Medulla oblongata (tissue), 1 donor: ENCODE measurements around the gene EMD.
A peak's percentile ranks its signal among the peaks of the same experiment; 100 is the strongest.
"Not testable (repeated sequence)": the region's sequence is repeated elsewhere in the genome, so short reads cannot be mapped to it uniquely, and the experiment has no call there.

Experiments
- DNase-seq: peaks from one replicate; pipeline ENCODE4 v3.0.0-alpha.2; 2015; ENCODE audit errors: extremely low spot score

EMD gene

DNA sequence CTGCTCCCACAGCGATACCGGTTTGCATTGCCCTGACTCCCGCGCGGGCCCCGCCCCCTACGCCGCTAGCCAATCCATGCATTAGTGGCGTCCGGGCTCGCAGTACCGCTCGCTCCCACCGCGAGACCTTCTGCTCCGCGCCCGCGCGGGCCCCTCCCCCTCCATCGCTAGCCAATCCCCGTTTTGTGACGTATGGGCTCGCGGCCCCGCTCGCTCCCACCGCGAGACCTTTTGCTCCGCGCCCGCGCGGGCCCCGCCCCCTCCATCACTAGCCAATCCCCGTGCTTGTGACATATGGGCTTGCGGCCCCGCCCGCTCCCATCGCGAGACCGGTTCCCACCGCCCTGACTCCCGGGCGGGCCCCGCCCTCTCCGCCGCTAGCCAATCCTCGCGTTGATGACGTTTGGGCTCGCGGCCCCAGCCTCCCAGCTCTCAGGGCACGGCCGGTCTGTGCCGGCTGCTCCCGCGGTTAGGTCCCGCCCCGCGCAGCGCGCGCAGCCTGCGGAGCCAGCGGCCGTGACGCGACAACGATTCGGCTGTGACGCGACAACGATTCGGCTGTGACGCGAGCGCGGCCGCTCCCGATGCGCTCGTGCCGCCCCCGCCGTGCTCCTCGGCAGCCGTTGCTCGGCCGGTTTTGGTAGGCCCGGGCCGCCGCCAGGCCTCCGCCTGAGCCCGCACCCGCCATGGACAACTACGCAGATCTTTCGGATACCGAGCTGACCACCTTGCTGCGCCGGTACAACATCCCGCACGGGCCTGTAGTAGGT, at the start of gene EMD:
Gene EMD, plus strand, starts transcription at position 497 of the 770 bp plus-strand sequence. Its CDS starts 190 bp downstream, at position 687.
- peak; percentile 97 for DNase-seq

DNA sequence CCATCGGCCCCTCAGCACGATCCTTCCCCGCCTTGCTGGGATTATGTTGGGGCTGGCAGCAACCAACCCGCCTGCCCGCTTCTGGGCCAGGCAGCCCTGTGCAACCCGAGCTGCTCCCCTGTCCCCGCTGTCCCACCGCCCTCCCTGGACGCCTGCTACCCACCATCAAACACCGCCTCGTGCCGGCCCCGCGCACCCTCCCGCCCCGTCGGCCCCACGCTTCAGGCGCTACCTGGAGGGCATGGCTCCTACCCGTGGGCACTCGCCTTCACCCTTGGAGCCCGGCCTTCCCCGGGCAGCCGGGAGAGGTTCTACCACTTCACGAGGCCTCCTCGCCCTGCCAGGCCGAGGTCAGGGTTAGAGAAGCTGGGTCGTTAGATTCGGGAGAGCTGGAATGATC, 46.5 kb upstream of the EMD start:
- no peak for DNase-seq

DNA sequence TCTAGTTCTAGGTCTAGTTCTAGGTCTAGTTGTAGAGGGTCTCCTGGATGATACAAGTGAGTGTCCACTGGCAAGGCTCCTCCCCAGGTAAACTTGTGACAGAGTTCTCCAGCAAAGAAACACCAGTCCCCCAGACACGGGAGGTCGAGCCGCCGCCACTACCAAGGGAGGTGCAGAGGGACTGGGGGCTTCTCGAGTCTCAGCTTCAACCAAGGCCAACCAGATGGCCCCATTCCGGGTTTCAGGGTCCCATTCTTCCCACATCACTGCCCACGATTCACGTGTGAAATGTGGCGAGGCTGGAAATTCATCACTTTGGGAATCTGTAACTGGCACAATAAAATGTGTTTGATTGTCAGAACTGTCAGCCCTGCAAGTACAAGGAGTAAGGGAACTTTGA, 46.0 kb upstream of the EMD start:
- DNase-seq, result no peak

DNA sequence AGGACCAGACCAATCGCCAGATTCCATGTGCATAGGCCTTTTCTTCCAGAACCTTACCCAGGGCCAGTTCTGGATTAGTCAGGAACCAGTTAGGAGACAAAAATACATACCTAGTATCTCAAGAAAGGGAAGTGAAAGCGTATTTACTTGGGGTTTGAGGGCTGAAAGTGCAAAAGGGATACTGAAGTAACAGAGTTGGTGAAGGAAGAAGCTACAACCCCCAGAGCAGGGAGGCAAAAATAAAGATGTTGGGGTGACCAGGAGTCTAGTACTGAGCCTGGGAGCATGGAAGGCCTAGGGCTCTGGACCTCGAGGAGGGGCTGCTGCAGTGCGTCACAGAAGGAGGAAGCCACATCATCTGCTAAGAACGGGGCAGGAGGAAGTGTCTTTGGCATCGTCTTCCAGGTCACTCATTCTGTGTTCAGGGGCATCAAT, 45.2 kb upstream of the EMD start:
- DNase-seq, result peak; percentile 28

DNA sequence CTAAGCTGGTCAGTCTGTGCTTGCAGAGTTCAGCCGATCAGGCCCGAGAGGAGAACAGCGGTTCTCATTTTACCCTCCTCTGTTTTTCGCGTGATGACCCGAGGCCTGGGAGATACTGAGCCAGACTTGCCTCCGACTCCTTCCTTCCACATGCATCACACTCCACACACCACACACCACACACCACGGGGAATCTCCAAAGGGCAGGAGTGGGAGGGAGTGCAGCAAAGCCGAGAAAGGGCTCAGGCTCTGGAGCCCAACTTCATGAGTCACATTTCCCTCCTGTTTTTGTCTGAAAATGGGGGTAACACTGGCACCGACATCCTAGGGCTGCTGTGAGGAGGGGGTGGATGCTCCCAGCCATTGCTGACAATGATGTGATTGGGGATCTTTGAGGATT, 44.6 kb upstream of the EMD start:
- DNase-seq, result no peak

DNA sequence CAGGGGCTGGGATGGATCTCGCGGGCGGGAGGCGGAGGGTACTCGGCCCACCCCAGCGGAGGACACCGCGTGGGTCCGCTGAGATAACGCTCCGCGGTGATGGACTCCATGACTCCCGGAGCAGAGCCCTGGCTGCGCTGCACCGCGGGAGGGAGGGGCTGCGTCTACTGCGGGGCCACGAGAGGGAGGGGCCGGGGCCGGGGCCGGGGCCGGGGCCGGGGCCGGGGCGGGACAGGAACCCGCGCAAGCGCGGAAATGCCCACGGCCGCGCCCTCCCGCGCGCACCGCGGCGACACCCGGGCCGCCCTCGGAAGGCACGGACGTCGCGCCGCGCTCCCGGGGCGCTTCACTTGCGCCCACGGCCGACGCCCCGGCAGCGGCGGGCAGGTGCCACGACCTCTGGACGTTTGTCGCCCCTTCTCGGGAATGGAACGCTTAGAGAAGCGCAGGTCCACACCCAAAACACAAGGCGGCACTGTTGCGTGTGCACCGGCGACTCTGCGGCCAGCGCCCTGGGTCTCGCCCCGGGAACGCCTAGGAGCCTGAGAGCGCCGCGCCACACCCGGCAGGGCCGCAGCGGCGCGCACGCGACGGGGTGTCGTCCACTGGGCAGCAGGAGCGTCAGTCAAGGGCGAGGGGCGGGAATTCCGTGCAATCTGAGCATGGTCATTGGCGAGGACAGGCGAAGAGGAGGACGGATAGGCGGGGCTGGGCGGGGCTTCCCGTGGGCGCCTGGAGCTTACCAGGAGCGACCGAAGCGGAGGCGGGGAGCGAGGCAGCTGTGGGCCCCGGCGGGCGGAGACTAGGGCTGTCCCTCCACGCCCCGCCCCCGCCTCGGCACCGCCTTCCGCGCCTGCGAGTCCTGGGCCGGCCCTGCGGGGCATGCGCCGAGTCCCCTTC, 37.4 kb upstream of the EMD start:
- not testable (repeated sequence) for DNase-seq

DNA sequence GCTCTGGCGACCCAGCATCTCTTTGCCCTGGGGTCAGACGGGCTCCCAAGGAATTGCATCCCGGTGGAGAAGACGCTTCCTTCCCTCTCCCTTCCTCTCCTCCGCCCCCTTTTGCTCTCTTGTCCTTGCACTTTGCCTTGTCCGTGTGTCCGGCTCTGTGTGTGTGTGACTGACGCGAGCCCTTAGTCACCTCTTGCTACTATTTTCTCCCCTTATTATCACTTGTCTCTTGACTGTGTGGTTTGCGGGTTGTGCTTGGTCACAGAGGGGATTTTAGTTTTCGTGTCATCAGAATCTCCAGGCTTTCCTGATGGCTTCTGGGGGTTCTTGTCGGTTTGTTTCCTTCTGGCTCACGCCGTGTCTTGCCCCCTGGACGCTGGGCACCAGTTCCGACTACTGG, 36.0 kb upstream of the EMD start:
- not testable (repeated sequence) for DNase-seq

DNA sequence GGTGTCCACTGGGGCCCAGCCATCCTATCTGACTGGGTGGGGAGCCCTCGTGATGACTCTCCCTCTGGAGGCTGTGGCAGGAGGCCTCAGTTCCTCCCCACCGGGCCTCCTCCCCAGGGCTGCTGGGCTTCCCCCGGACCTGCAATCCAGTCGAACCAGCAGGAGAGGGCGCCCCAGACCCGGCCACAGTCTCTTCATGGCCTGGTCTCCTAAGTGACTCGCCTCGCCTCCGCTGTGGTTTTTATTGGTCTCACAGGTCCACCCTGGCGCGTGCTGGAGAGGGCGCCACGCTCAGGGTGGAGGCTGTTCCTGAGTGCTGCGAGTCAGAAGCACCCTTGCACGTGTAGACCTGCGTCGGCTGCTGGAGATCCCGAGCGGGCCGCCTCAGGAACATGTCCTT, 35.5 kb upstream of the EMD start:
- DNase-seq, result not testable (repeated sequence)

DNA sequence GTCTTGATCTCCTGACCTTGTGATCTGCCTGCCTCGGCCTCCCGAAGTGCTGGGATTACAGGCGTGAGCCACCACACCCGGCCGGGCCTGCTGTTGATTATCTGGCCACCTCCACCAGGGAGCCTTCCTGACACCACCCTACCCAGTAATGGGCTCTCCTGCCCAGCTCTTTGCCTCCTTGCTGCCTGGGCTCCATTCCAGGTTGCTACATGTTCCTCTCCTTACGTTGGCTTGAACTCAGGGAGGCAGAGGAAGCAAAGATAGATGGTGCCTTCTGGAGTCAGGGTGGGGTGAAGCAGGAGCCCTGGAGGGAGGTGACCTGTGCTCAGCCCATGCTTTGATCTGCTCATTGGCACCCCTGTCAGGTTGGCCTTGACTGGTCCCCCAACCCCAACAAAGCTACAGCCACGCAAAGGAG, 31.0 kb upstream of the EMD start:
- no peak for DNase-seq

DNA sequence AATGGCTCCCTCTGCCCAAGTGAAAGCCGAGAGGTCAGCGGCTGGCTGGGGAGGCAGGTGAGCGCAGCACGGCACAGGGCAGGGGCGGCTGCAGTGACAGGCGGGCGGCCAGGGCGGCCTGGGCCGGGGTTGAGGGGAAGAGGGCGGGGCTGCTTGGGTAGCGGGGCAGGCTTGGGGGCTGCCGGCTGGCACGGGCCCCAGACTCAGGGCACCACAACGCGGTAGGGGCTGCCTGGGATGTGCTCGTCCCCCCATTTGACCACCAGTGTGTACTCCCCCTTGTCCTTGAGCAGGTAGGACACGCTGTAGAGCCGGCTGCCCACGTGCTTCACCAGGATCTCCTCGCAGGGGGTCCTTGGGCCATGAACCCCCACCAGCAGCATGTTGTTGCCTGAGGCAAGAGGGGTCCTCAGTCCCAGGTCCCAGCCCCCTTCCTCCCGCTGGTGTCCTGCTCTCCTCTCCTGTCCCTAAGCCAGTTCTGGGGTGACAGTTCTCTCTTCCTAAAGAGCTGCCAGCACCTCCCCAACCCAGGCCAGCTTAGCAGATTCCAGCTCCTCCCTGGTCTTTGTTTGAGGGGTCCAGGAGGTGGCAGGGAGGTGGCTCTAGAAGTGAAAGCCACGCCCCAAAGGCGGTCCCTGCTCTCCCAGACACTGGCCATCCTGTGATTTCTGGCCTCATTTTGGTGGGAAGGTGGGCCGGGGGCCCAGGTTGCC, 30.3 kb upstream of the EMD start:
- DNase-seq, result no peak

DNA sequence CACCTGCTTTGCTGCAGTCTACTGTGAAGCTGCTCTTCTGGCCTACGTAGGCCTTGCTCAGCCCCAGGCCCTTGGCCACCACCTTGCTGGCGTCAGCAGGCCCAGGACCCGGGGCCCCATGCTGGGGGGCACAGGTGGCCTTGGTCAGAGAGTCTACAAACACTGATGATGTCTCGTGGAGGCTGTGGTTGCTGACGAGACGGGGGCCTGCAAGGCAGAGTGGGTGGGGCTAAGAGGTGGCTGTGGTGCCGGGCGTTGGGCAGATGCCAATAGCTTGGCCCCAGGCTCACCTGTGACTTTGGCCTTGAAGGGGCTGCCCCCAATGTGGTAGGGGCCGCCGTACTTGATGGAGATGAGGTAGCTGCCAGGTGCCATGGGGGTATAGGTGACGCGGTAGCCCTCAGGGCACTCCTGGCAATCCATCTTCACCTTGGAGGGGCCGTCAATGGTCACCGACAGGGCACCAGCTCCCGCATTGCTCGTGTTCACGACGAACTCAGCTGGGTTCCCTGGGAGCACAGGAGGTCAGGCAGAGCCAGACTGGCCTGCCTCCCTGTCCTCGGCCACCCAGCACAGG, 29.6 kb upstream of the EMD start:
- no peak for DNase-seq

DNA sequence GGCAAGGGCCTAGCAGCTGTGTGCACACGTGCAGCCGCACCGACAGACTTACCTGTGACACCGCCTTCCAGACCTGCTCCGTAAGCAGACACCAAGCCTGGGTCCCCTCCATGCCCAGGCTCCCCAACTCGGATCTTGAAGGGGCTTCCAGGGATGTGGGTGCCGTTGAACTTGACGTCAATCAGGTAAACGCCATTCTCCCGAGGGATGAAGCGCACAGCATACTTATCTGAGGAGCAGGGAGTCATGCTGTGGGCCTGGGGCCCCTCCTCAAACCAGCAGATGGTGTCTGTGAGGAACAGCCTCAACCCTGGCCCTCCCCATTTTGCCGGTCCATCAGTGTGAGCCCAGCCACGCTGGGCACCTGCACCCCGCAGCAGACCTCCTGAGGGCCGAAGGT, 29.1 kb upstream of the EMD start:
- no peak for DNase-seq

DNA sequence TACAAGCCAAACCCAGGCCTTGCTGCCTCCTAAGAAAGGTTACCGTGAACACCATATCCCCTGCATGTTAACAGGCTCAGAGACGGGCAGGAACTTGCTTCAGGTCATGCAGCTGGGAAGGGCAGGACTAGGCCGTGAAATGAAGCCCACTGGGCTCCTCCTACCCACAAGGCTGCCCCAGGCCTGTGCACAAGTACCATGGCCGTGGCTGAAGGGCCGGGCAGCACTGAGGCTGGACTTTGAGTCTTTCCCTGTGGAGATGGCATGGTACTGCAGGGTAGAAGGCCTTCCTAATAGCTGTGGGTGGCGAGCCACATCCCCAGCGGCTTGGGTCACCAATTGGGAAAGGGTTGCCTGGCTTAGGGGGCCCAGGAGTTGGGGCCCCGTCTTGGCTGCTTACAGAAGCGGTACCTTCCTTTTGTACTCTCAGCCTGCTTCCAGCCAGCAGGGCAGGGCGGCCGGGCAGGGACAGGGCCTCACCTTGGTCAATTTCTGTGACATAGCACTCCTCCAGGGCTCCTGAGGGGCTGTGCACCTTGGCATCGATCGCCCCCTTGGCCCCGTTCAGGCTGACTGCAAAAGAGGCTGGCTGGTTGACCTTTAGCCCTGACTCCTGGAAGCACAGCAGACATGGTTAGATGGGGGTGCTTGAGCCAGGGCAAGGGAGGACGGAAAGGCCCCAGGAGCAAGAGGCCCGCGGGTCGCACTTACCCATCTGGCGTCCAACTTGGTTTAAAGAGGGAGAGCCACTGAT, 28.5 kb upstream of the EMD start:
- no peak for DNase-seq

DNA sequence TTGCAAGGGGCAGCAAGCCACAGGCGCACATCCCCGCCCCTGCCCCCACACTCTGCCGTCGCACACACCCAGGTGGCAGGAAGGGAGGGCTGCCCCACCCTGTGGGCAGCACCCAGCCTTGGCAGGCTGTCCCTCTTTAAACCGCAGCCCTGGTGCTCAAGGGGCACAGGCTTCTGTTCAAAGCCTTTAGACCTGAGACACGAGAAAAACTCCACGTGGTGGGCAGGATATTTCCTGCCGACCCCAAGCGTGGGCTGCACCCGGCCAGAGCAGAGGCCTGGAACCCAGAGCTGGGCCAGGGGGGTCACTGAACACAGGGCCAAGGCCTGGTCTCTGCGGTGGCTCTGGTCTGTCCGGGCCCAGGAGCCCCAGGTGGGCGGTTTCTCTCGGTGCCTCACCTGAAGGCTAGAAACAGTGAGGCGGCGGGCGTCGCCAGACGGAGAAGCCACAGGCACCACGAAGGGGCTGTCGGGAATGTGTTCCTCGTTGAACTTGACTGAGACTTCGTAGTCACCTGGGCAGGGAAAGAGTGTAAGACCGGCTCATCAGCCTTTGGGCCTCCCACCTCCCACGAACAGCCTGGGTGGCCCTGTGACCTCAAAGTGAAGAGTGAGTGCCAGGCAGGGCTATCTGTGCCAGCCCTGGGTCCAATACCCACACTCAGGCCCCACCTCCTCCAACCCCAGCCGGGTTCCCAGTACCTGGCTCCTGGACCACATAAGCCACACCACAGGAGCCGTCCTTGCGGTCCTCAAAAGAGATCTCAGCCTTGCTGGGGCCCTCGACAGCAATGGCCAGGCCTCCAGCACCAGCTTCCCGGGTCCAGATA, 27.7 kb upstream of the EMD start:
- no peak for DNase-seq

DNA sequence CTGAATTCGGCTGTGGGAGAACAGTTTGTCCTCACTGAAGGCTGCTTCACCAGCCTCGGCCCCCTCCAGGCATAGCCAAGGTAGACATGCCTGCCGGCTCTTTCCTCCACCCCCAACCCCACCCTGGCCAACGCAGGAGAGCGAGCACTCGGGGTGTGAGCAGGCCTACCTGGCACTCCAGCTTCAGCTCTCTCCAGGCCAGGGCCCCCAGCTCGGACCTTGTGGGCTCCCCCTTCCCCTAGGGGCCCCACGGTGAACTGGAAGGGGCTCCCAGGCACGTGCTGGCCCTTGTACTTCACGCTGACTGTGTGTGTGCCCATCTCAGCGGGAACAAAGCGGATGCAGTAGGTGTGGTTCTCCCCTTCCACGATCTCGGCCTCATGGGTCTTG, 27.1 kb upstream of the EMD start:
- DNase-seq, result no peak

DNA sequence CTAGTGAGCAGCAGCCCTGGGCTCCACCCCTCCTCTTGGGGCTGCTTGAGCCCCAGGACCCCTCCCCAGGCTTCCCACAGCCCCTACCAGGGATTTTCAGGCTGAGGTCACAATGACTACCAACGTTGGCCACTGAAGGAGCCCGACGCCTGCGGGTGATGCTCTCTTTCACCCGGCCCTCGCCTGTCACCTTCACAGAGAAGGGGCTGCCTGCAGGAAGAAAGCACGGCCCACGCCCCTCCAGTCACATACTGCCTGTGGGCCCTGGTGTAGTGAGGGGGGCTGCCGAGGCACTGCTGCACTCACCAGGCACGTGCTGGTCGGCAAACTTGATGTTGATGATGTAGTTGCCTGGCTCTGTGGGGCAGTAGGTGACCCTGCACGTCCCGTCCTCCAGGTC, 26.6 kb upstream of the EMD start:
- no peak for DNase-seq

DNA sequence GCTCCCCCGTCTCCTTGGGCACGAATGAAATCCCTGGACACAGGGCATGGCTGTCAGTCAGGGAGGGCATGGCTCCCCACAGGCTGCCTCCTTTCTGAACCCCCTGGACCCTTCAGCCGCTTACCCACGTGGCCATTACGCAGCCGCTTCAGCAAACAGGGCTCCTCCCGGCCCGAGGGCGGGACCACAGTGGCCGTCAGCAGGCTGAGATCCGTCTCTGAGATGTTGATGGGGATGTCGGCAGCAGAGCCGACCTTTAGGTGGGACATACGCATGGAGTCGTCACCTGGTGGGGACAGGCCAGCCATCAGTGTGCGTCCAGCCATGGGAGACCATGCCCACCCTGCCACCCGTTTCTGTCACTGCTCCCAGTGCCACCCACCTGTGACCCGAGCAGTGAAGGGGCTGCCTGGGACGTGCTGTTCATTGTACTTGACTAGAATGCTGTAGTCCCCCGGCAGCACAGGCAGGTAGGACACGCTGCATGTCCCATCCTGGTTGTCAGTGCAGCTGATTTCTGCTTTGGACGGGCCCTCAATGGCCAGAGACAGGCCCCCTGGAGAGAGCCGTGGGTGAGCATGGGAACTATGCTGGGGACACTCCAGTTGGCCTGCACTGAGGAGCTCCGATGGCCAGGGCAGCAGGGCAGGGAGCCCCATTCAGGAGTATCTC, 25.8 kb upstream of the EMD start:
- no peak for DNase-seq

DNA sequence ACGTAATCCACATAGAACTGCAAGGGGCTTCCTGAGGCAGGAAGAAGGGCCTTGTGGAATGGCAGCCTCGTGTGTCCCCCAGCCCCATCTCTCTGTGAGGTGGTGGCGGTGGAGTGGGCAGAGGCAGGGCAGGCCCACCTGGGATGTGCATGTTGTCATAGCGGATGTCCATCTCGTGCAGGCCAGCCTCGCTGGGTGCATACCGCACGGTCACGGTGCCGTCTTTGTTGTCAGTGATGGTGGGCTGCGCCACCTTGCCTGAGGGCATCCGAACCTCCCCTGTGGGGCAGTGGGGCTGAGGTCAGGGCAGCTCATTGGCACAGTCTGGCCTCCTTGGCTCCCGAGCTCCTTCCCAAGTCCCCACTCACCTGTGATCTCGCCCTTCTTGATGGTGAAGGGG, 25.1 kb upstream of the EMD start:
- DNase-seq, result no peak

DNA sequence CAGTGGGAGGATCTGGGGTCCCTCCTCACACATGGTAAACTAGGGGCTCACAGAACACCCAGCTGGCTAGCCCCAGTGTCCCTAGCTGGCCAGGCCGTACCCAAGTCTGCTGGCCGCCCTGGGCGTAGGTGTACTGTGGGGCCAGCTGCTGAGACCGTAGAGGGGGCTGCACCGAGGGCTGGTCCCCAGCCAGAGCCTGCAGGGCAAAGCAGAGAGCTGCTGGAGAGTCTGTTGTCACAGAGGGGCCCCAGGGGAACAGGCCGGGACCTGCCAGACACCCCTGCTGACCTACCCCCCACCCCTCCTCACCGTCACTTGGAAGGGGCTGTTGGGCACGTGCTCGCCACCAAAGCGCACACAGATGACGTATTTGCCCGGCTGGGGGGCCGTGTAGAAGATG, 24.6 kb upstream of the EMD start:
- DNase-seq, result no peak
